Adrenal gland (tissue), 5 donors: ENCODE results near the gene NIPBL.

ENCODE experiments used
- CTCF ChIP-seq, 6 experiments: fragments of 450-650 bp in 4 of 6; fragments of 200-600 bp in 2 of 6; sonication (generic) in 1 of 6; IDR thresholded peaks; 1 replicate in 5 of 6; 2 replicates in 1 of 6; pipeline versions ENCODE4 v1.5.1 to v1.8.0; 2016 to 2021; ENCODE audit warnings: antibody characterized with exemption in 6 of 6, mild to moderate bottlenecking in 2 of 6, moderate library complexity in 1 of 6
- POLR2A ChIP-seq, 2 donors: fragments of 450-650 bp; IDR thresholded peaks; one replicate each; pipeline ENCODE4 v1.6.1; 2017; ENCODE audit warnings: antibody characterized with exemption in 2 of 2, mild to moderate bottlenecking in 2 of 2, moderate library complexity in 1 of 2
- donor health status: DM: no; HTN: no; CAD: no.

GRCh38 chr5:36953043-36953442, 76.5 kb downstream of the NIPBL start:
- TF ChIP-seq CTCF (IDR thresholded peaks at IDR 0.05) (no peak), POLR2A (IDR thresholded peaks at IDR 0.05) (no peak)
